DND-41 (cell line): ENCODE measurements around the gene GCH1.

Experiments
- EZH2 ChIP-seq: IDR thresholded peaks from 3 replicates; pipeline ENCODE4 v1.6.1; 2012; ENCODE audit warnings: borderline replicate concordance, low read depth, mild to moderate bottlenecking, moderate library complexity, low read length, inconsistent platforms; ENCODE audit not compliant: severe bottlenecking
- TF ChIP-seq, protein P1 (sequence below): IDR thresholded peaks from 2 replicates; pipeline ENCODE4 v1.5.1; 2012; ENCODE audit warnings: borderline replicate concordance, low read length, moderate library complexity, mild to moderate bottlenecking; ENCODE audit not compliant: poor library complexity, severe bottlenecking; ENCODE audit errors: extremely low read depth

DNA sequence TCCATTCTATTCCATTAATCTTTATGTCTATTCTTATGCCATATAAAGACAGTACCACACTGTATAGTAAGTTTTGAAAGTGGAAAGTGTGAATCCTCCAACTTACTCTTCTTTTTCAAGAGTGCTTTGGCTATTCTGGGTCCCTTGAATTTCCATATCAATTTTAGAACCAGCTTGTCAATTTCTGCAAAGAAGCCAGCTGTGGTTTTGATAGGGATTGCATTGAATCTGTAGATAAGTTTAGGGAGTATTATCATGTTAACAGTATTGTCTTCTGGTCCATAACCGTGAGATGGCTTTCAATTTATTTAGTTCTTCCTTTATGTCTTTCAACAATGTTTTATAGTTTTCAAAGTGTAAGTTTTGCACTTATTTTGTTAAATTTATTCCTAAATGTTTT is 34.2 kb upstream of the GCH1 start:
- TF ChIP-seq, protein P1, sequence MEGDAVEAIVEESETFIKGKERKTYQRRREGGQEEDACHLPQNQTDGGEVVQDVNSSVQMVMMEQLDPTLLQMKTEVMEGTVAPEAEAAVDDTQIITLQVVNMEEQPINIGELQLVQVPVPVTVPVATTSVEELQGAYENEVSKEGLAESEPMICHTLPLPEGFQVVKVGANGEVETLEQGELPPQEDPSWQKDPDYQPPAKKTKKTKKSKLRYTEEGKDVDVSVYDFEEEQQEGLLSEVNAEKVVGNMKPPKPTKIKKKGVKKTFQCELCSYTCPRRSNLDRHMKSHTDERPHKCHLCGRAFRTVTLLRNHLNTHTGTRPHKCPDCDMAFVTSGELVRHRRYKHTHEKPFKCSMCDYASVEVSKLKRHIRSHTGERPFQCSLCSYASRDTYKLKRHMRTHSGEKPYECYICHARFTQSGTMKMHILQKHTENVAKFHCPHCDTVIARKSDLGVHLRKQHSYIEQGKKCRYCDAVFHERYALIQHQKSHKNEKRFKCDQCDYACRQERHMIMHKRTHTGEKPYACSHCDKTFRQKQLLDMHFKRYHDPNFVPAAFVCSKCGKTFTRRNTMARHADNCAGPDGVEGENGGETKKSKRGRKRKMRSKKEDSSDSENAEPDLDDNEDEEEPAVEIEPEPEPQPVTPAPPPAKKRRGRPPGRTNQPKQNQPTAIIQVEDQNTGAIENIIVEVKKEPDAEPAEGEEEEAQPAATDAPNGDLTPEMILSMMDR = no peak
- TF ChIP-seq EZH2 = no peak
